T-helper 1 cell treated with Interleukin-12 subunit alpha and Interleukin-12 subunit beta and Interleukin-4 antibody, amounts not matched to agents 30 ng/mL and 1 ng/mL, for 36 hours (primary cell): Measurements from ENCODE around the gene MGAT5. TPM values are rescaled to one million over a fixed set of nuclear protein-coding genes. Genes with fewer than 3 reads are reported as not detected.
"Not testable (repeated sequence)": the region's sequence is repeated elsewhere in the genome, so short reads cannot be mapped to it uniquely, and the experiment has no call there.

Experiments used
- intact Hi-C: fragments of 100-400 bp; cut with micrococcal nuclease; formaldehyde crosslinking; loops from one replicate; pipeline ENCODE4 v1.15.1; 2024
- total RNA-seq: library from RNA; stranded (reverse); gene quantifications from 2 replicates; pipeline ENCODE4 v1.2.3, GENCODE V29; 2022

MGAT5 gene
- total RNA-seq, 1 donor from 2014 or later, result 39.6 TPM

- intact Hi-C loops, result no loop called here
These were observed 20.2 kb downstream of the MGAT5 start for GRCh38 chr2:134274121-134274520.

- intact Hi-C loops, result no loop called here
These were observed 21.4 kb downstream of the MGAT5 start for GRCh38 chr2:134275058-134275862.

GRCh38 chr2:134276381-134277172, 22.7 kb downstream of the MGAT5 start:
- intact Hi-C loops, result no loop called here

GRCh38 chr2:134277223-134277622, 23.4 kb downstream of the MGAT5 start:
- intact Hi-C loops, result no loop called here

GRCh38 chr2:134278553-134278952, 24.7 kb downstream of the MGAT5 start:
- intact Hi-C loops, result no loop called here

GRCh38 chr2:134279417-134279816, 25.5 kb downstream of the MGAT5 start:
- intact Hi-C loops, result no loop called here

- intact Hi-C loops, result no loop called here
These were observed 26.4 kb downstream of the MGAT5 start for GRCh38 chr2:134280231-134280630.

- intact Hi-C loops, result no loop called here
These were observed 26.9 kb downstream of the MGAT5 start for GRCh38 chr2:134280726-134281125.

- intact Hi-C loops, result loop anchor here (2.0 kb wide), 3 partner anchors 23 to 163 kb away; no protein-coding TSS in a partner anchor
These were observed 28.0 kb downstream of the MGAT5 start for GRCh38 chr2:134281815-134282419.

- intact Hi-C loops, result loop anchor here (2.0 kb wide), 3 partner anchors 24 to 164 kb away; no protein-coding TSS in a partner anchor
These were observed 28.9 kb downstream of the MGAT5 start for GRCh38 chr2:134282629-134283400.

- intact Hi-C loops, result loop anchor here (2.0 kb wide), 3 partner anchors 25 to 165 kb away; no protein-coding TSS in a partner anchor
These were observed 29.8 kb downstream of the MGAT5 start for GRCh38 chr2:134283661-134284060.

GRCh38 chr2:134284119-134284670, 30.3 kb downstream of the MGAT5 start:
- intact Hi-C loops, result no loop called here

GRCh38 chr2:134287323-134287722, 33.5 kb downstream of the MGAT5 start:
- intact Hi-C loops, result no loop called here

GRCh38 chr2:134288814-134289213, 34.9 kb downstream of the MGAT5 start:
- intact Hi-C loops, result loop anchor here (2.0 kb wide), 1 partner anchor 630 kb away; the partner anchor contains the start of gene CCNT2

GRCh38 chr2:134289225-134289624, 35.4 kb downstream of the MGAT5 start:
- intact Hi-C loops, result loop anchor here (2.0 kb wide), 1 partner anchor 630 kb away; the partner anchor contains the start of gene CCNT2

GRCh38 chr2:134290358-134290757, 36.5 kb downstream of the MGAT5 start:
- intact Hi-C loops, result loop anchor here (1.0 kb wide), 7 partner anchors 31 to 762 kb away; partner anchors contain the start of gene RAB3GAP1

GRCh38 chr2:134292514-134292913, 38.6 kb downstream of the MGAT5 start:
- intact Hi-C loops, result no loop called here

GRCh38 chr2:134293719-134294537, 40.1 kb downstream of the MGAT5 start:
- intact Hi-C loops, result no loop called here

GRCh38 chr2:134294598-134294997, 40.7 kb downstream of the MGAT5 start:
- intact Hi-C loops, result not testable (repeated sequence)

- intact Hi-C loops, result no loop called here
These were observed 41.6 kb downstream of the MGAT5 start for GRCh38 chr2:134295441-134295840.
